HK-2 (cell line): ENCODE results near the gene SFT2D3.

Experiments
- DNase-seq: peaks from one replicate; pipeline ENCODE4 v3.0.0-alpha.2; 2018; ENCODE audit not compliant: unreplicated experiment

The SFT2D3 gene, protein sequence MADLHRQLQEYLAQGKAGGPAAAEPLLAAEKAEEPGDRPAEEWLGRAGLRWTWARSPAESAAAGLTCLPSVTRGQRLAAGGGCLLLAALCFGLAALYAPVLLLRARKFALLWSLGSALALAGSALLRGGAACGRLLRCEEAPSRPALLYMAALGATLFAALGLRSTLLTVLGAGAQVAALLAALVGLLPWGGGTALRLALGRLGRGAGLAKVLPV

DNA sequence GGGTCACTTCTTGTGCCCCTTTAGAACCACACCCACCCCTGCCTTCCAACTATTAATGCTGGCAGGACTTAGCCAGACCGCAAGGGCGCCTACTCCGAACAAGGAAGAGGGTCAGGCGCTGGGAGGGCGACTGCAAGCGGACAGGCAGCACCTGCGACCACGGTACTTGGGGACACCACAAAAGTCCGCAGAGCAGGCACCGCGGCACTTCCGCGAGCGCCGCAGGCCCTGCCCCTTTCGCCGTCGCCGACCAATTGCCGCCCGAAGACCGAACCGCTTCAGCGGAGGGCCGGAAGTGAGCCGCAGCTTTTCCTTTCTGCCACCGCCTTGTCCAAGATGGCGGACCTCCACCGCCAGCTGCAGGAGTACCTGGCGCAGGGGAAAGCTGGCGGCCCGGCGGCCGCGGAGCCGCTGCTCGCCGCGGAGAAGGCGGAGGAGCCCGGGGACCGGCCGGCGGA lies at the start of gene SFT2D3:
TSS of gene SFT2D3 (plus strand) at position 305 of the 458 bp plus-strand sequence. CDS start at position 337, 32 bp downstream.
- DNase-seq = peak; percentile 94

DNA sequence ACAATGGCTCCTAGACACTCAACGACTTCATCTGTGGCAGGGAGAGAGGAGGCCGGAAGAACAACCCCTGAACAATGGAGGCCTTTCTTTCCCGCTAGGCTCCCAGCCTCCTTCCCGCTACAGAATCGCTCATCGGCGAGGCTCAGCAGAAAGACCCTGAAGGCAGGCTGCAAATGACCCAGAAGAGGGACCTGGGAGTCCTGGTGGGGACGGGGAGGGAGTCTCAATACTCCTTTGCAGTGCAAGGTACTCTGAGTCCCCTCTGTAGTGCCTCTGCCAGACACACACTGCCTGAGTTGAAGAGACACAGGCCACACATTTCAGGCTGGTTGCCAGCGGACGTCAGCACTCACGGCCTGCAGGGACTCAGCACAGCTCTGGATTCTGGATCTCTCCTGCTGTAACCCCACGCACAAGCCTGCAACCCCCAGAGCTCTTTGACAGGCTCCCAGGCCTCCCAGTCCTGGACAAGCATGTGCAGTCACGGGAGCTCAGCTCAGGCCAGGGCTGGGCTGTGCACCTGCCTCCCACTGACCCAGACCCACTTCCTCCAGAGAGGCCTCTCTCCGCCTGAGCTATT lies 49.2 kb upstream of the SFT2D3 start:
- DNase-seq = no peak

DNA sequence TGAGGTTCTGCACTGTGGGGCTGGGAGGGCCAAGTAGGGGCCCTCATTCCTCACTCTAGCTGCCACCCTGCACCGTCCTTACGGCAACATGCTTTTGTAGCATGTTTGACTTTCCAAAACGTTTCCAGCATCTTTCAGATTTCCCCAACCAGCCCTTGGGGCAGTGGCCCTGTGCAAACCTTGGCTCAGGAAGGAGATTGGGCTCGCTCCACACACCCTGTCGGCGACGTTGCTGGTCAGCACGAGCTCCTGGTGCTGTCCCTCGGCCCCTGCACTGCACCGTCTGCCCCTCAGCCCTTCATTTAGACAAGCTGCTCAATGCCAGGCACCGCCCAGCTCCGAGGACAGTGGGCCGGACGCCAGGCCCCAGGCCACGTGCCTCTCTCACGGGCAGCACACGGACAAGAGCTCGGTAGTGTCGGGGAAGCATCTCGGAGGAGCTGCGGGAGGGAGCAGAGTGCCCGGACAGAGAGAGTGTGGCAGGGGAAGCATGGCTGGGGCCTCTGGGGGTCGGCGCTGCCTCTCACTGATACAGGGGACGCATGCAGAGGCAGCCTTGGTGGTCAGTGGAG lies 48.4 kb upstream of the SFT2D3 start:
- no peak for DNase-seq

DNA sequence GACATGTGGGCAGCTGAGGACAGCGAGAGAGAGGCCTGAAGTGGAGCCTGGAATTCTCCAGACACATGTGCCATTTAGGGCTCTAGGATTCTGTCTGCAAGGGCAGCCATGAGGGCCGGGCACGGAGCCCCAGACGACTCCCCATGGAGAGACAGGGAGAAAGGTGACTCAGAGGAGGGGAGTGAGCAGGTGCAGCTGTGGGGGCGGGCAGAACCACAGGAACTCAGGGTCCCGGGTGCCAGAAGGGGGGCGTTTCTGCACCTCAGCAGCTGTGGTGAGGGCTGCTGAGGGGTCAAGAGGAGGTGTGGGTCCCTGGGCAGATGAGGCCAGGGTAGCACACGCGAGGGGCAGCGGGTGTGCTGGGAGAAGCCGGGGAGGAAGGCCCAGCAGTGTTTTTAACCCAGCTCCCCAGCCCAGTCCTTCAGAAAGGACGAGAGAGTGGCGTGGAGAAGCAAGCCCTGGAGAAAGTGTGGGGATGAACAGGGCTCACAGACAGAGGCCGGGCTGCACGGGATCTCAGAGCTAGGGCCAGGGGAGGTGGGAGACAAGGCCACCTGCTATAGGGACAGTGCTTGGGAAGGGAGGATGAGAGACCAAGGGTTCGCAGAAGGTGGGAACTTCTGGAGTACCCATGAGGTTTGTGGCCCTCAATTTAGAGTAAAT lies 47.7 kb upstream of the SFT2D3 start:
- DNase-seq = no peak

DNA sequence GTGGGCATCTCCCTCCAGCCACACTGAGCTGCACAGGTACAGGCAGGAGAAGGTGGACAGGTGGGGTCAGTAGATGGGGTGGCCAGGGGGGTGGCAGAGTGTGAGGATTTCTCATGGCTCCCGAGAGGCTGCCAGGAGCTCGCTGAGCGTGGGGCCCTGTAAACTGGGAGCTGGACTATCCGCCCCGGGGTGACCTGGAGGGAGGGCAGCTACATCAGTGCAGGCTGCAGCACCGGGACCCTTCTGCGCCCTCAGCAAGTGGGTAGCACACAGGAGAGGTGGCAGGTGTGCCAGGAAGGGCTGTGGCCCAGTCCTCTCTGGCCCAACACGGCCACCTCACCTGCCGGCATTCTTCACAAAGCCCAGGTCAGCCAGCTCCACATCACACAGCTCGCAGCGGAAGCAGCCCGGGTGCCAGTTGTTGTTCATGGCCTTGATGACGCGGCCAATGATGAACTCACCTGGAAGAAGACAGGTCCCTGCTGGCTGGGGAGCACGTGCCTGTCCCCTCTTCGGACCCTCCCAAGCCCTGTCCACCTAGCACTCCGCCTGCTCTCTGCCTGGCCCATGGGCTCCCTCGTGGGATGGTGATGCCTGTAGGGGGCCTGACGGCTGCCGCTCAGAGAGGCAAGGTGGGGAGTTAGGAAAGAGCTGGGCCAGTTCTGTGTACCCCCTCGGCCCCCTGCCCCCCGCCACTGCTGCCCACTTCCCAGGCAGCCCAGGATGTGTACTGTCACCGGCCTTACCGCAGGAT lies 47.0 kb upstream of the SFT2D3 start:
- no peak for DNase-seq

DNA sequence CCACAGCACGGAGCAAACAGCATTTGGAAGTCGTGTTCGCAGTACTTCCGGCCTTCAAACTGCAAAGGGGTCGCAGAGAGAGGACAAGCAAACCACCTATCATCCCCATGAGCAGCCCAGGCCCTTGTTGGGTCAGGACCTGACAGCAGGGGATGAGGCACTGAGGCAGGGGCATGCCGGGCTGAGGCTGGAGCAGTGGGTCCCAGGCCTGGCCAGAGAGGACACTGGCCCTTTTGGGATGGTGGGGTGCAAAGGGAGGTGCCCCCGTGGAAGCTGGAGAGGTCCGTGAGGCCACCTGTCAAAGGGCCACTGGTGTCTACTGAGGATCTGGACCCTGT lies 46.5 kb upstream of the SFT2D3 start:
- DNase-seq = no peak

DNA sequence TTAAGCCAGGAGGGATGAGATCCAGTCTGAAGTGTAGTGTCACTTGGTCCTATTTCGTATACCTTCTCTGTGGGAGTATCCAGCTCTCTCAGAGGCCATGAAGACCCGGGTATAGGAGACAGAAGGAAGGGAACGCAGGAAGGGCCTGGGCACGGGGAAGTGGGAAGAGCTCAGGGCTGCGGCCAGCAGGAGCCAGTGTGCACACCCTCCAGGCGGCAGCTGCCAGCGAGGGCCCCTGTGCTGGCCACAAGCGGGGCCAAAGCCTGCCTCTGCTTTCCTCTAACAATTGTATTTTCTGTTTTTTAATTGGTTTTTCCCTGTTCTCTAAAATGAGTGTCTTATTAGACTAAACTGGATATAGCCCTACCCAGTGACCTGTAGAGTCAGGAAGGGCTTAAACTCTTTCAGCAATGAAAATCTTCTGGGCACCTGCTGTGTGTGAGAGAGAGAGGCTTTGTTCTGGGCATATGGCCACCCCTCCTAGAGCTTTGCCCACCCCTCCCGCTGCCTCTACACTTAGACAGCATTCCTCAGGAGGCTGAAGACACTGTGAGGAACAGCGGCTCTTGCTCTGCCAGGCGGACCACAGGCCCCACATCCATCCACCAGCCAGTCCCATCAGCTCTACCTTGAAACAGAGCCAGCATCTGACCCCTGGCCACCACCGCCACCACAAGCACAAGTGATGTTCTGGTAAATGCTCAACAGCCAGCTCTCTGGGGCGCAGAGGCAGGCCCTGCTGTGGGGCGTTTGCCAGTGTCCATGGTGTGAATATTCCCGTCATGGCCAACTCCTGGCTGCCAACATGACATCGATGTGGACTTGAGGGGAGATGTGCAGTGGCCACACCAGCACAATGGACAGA lies 45.9 kb upstream of the SFT2D3 start:
- DNase-seq = no peak

DNA sequence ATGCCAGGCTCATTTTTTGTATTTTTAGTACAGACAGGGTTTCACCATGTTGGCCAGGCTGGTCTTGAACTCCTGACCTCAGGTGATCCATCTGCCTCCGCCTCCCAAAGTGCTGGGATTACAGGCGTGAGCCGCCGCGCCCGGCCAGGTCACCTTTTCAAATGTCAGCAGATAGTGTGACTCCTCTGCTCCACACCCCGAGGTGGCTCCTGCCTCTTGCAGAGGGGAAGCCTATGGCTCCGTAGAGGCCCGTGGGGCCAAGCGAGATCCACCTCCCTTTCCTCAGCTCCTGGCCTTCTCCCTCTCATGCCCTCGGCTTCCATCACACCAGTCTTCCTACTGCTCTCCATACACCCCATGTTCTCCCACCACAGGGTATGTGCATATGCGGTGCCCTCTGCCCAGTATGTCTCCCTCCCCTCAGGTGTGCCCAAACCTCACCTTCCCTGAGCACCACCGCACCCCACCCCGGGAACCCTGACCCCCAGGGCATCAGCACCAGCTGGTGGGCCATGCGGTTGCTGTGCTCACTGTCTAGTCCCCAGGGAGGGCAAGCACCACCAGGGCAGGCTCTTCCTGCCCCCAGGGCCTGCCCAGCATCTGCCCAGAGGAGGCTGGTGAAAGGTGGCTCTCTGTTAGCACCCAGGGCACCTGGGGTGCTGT lies 44.6 kb upstream of the SFT2D3 start:
- no peak for DNase-seq

DNA sequence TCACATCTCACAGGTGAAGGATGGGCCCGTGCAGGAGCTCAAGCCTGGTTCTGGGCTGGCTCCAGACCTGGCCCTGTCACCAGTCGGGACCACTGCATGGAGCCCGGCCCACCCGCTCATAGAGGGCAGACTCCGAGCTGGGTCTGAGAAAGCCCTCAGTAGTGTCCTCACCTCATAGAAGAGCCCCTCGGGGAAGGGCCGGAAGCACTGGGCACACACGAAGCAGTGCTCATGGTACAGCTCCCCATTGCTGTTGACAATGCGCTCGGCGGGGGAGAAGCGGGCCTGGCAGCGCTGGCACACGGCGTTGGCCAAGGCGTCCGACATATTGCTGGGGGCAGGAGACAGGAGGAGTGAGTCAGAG lies 44.1 kb upstream of the SFT2D3 start:
- DNase-seq = no peak

DNA sequence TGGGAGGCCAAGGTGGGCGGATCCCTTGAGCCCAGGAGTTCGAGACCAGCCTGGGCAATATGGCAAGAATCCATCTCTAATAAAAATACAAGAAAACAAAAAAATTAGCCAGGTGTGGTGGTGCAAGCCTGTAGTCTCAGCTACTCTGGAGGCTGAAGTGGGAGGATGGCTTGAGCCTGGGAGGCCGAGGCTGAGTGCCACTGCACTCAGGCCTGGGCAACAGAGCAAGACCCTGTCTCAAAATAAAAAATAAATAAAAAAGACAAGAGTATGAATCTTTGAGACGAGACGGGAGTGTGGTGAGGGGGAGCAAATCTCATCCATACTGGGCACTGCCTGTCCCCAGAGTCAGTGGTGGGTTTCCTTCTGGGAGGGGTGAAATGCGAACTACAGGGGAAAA lies 43.2 kb upstream of the SFT2D3 start:
- no peak for DNase-seq

DNA sequence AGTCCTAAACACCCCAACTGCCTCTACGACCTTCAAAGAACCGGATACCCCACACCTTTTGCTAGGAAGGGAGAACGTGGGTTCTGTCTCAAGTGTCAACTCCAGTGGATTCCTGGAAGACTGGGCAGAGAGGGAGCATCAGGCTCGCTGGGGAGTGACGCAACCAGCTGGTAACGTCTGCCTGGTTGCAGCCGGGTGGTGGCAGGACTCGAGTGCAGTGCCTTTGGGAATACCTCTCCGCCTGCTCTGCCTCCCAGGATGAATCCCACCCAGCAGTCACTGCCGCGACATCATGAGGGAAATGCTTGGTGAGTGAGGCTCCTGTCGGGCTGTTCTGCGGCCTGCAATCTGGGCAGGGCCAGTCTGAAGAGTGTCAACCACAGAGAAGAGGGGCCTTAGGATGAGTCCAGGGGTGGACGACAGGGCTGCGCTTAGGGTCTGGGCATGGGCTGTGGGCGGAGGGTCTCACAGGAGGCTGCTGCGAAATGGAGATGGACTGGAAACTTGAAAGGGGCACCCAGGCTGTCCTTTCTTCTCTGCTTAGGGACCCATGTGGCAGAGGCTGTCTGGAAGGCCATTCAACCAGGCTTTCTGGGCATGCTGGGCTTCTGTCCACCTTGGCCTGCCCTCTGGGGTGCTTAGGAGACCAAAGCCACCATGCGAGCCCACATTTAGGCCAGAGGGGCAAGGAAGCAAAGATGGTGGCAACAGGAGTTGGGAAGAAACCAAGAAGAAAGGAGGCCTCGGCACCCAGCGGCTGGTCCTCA lies 42.5 kb upstream of the SFT2D3 start:
- no peak for DNase-seq

DNA sequence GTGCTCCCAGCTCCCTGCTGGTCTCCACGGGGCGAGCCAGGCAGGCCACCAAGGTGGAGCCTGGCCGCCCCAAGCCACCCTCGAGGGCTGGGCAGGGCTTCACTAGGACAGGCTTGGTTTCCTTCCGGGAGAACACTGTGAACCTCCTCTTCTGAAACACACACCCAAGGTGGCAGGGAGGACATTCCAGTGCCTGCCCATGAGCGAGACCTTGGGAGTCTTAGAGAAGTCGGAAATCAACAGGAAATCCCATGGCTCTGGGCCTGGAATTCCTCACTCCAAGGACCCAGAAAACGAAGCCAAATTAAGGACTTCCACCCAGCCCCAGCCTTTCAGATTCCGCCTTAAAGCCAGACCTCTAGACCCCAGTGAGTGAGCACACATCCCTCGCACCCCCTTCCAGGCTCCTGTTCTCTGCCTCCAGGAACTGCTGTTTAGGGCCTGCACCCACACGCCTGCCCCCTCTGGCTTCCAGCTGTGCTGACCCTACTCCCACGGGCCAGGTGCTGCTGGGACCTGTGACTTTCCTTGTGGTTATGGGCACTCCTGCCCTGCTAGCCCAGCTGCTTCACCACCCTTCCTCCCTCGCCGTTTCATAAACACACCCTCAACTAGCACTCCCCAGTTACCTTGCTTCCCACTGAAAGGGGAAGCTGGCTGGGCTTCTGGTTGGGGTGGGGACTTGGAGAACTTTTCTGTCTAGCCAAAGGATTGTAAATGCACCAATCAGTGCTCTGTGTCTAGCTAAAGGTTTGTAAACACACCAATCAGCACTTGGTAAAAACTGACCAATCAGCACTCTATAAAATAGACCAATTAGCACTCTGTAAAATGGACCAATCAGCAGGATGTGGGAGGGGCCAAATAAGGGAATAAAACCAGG lies 41.6 kb upstream of the SFT2D3 start:
- no peak for DNase-seq

DNA sequence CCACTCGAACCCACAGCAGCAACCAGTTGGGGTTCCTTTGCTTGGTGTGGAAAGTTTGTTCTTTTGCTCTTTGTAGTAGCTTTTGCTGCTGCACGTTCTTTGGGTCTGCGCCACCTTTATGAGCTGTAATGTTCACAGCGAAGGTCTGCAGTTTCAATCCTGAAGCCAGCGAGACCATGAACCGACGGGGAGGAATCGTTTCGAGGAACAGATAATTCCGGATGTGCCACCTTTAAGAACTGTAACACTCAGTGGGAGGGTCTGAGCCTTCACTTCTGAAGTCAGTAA lies 41.1 kb upstream of the SFT2D3 start:
- DNase-seq = no peak

DNA sequence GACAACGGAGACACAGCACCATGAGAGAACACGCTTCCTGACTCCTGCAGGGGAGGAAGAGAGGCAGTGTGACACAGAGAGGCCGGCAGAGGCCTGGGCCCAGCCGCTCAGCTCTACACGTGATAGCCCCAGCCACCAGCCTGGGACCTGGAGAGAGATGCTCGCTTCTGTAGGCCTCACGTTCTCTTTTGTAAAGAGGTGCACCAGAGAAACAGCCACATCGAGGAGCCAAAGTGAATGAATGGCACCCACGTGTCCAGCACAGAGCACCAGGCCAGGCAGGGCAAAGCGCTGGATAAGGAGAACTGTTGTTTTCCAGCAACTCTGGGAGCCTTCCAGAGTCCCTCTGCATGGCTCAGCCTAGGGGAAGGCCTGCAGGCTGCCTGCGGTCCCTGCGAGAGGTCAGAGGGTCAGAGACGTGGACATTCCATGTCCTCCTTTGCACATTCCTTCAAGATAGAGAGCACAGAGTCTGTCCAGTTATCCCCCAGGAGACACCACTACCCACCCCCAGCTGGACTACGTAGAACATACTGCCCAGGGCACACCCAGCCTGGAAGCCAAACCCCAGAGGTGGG lies 40.1 kb upstream of the SFT2D3 start:
- no peak for DNase-seq

DNA sequence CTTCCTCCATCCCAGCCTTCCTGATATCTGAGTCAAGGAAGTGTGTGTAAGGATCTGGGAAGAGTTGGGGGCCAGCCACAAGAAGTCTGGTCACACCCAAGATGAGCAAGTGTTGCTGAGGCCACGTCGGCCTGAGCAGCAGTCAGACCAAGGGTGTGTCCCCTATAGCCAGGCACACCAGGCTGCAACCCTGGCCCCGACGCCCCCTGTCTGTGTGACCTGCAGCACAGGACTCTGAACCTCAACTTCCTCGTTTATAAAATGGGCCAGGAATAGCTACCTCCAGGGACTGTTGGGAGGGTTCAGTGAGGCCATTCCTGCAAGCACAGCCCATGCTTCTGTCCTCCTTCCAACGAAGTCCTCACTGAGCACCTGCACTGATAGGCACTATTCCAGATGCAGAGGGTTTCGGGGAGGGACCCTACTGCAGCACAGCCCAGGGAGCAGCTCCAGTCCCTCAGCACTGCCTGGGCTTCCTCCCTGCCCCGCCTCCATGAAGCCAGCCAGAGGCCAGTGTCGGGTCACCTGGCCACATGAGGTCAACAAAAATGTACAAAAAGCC lies 39.3 kb upstream of the SFT2D3 start:
- DNase-seq = no peak

DNA sequence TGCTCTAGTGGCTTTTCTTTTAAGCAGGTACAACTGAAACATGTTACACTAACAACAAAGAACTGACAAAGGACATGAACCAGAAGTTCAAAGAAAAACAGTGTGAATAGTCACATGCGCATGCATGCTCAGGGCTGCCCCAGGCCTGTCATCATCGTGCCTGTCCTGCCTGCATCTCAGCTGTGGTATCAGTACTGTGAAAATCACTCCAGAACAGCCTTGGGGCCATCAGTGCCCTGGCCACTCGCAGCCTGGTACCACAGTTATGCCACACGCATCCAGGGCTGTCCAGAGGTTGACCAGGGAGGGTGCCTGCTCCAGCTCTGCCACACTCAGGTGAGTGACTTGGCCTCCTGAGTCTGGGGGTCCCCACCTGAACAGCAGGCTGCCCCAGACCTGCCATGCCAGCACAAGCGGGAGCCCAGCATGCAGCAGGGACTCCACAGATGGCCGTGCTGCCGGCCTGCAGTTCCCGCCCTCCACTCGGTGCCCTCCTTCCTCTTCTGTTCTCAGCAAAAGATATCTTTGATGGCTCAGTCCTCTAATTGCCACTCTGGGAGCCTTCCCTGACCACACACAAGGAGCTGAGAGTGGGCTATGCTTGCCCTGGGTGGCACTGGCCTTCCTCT lies 38.2 kb upstream of the SFT2D3 start:
- no peak for DNase-seq

DNA sequence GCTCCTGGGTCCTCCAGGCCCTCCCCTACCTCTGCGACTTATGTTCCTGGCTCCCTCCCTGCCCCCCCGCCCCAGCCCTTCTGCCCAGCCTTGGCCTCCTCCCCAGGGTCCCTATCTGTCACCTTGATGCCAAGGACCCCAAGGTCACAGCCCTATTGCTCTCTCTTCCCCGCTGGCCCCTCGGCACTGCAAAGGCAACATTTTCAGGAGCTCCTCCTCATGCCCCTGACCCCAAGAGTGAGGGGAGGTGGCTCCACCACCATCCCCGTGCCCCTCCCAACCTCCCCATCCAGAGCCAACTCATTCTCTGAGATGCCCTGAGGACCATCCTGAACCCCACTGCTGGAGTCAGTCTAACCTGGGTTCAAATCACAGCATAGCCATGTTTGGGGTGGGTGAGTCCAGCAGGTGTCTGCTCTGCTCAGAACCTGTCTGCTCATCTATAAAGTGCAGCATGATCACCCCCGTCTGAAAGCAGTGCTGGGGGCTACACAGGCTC lies 37.7 kb upstream of the SFT2D3 start:
- DNase-seq = no peak
